ENCODE results near the gene MYADML2. TPM values are rescaled to one million over a fixed set of nuclear protein-coding genes. Genes with fewer than 3 reads are reported as not detected.

Gene MYADML2
- total and polyA plus RNA-seq, 11 donors, result 0.19 to 11.2 (median 3.9) TPM

DNA sequence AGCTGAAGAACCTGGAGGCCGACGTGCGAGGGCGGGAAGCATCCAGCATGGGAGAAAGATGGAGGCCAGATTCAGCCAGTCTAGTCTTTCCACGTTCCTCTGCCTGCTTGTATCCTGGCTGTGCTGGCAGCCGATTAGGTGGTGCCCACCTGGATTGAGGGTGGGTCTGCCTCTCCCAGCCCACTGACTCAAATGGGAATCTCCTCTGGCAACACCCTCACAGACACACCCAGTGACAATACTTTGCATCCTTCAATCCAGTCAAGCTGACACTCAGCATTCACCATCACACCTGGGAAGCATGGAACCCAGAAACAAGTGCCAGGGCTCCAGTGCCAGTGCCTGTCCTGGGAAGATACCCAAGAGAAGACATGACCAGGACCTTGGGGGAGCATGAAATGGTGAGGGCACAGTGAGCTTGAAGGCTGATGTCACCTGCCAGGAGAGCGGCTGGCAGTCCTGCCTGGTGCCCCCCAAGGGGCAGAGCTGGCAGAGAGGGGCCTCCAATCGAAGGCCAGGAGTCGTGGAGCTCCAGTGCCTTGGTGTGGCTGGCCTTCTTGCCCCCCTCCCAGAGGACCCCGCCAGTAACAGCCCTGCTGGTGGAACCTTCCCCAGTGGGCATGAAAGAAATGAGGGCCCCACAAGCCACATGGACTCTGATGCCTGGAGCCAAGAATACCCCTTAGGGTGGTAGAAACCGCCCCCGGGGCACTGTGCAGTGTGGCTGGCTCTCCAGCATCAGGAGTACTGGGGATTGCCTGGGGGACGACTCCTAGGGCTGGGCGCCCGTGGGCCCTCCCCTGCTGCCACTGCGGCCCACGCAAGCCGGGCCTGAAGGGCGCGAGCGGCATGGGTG is 45.6 kb downstream of the MYADML2 start:
- intact Hi-C loops (cut with DNase I), result no loop called here
- DNase-seq (peak in 1 of 5 donors; percentile 59), ATAC-seq (peak in 2 of 4 donors; percentile 7 to 10)
- no peak for TF ChIP-seq POLR2A (IDR thresholded peaks at IDR 0.05)
- TF ChIP-seq, protein P1, sequence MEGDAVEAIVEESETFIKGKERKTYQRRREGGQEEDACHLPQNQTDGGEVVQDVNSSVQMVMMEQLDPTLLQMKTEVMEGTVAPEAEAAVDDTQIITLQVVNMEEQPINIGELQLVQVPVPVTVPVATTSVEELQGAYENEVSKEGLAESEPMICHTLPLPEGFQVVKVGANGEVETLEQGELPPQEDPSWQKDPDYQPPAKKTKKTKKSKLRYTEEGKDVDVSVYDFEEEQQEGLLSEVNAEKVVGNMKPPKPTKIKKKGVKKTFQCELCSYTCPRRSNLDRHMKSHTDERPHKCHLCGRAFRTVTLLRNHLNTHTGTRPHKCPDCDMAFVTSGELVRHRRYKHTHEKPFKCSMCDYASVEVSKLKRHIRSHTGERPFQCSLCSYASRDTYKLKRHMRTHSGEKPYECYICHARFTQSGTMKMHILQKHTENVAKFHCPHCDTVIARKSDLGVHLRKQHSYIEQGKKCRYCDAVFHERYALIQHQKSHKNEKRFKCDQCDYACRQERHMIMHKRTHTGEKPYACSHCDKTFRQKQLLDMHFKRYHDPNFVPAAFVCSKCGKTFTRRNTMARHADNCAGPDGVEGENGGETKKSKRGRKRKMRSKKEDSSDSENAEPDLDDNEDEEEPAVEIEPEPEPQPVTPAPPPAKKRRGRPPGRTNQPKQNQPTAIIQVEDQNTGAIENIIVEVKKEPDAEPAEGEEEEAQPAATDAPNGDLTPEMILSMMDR (IDR thresholded peaks at IDR 0.05), result no peak
- H3K36me3 ChIP-seq, result peaks cover 0 to 61% (median 41%) of the 10 kb centered on the region in 9 donors
- H3K27me3 ChIP-seq, result peaks cover 0 to 19% (median 0%) of the 10 kb centered on the region in 9 donors
- no peaks in the 10 kb centered on the region for H3K9me3 ChIP-seq
- peaks cover 0 to 15% (median 7%) of the 10 kb centered on the region in 12 donors for H3K4me1 ChIP-seq
- peak overlapping the region in 10 of 12 donors; percentile 23 to 49 (median 42) for H3K4me3 ChIP-seq
- peak overlapping the region in 1 of 12 donors; percentile 25 for H3K27ac ChIP-seq
- 52 to 88% (median 61%) methylated on average over 9 to 21 of the region's 21 CpGs for WGBS, 4 donors

DNA sequence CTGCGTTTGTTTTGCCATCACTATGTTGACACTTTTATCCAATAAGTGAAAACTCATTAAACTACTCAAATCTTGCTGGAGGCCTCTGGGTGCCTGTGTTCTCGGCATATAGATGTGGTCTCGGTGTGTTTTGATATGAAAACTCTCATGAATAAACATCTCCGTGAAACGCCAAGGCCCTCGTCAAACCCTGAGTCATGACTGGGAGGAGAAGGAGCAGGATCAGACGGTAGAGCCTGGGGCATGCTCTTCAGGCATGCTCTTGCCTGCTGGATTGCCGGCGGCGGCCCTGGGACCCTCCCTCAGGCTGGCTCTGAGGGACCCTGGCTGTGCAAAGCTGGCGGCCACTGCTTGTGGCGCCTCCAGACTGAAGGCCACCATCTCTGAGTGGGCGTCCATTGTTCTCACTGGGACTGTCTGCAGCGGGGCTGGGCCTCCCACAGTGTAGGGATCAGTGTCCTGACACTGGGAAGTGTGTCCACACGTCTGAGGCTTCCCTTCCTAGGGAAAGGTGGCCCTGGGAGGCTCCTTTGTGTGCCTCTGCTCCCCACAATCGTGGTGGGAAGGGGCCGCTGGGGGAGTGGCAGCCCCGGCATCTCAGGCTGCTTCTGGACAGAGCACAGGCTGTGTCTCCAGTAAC is 46.7 kb downstream of the MYADML2 start:
- no peak for ATAC-seq
- Histone ChIP-seq H3K4me3 (no peak overlapping the region), H3K4me1 (peaks cover 0 to 15% (median 7%) of the 10 kb centered on the region in 12 donors), H3K36me3 (peaks cover 0 to 65% (median 52%) of the 10 kb centered on the region in 9 donors), H3K9me3 (no peaks in the 10 kb centered on the region), H3K27ac (no peak overlapping the region), H3K27me3 (peaks cover 0 to 19% (median 0%) of the 10 kb centered on the region in 9 donors)
- 86 to 89% (median 87%) methylated on average over 14 to 18 of the region's 18 CpGs for WGBS, 4 donors
- intact Hi-C loops (cut with DNase I), result no loop called here
- no peak for TF ChIP-seq POLR2A (IDR thresholded peaks at IDR 0.05)
- TF ChIP-seq, protein P1 (IDR thresholded peaks at IDR 0.05), result no peak
- peak in 1 of 5 donors; percentile 53 for DNase-seq

DNA sequence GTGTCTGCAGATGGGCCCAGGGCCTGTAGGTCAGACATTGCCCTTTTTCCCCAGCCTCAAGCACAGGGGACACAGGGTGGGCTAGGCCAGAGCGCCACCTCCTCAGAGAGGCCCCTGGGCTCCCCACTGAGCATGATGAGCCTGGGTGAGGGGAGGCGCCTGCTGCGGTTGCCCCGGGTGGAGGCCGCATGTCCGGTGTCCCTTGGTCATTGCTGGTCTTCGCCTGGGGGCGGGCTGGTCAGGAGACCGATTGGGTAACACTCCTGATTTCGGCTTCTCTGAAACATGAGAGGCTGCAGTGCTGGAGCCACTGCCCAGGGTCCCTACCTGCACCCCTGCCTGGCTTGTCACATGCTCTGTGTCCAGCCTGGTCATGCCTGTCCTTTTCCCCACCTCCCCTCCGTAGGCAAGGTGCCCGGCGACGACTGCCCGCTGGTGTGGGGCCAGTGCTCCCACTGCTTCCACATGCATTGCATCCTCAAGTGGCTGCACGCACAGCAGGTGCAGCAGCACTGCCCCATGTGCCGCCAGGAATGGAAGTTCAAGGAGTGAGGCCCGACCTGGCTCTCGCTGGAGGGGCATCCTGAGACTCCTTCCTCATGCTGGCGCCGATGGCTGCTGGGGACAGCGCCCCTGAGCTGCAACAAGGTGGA is 47.4 kb downstream of the MYADML2 start:
- no peak for TF ChIP-seq POLR2A (IDR thresholded peaks at IDR 0.05)
- TF ChIP-seq, protein P1 (IDR thresholded peaks at IDR 0.05), result no peak
- H3K9me3 ChIP-seq, result no peaks in the 10 kb centered on the region
- H3K27ac ChIP-seq, result no peak overlapping the region
- no peak overlapping the region for H3K4me3 ChIP-seq
- WGBS, 4 donors, result 91 to 94% (median 93%) methylated on average over 14 to 22 of the region's 22 CpGs
- no peak for ATAC-seq
- DNase-seq, result peak in 1 of 5 donors; percentile 44
- intact Hi-C loops (cut with DNase I), result loop anchor here in 1 of 10 donors (5.0 kb wide), 1 partner anchor 52 kb away; no protein-coding TSS in a partner anchor
- peaks cover 0 to 19% (median 0%) of the 10 kb centered on the region in 9 donors for H3K27me3 ChIP-seq
- H3K4me1 ChIP-seq, result peaks cover 0 to 15% (median 7%) of the 10 kb centered on the region in 12 donors
- H3K36me3 ChIP-seq, result peaks cover 0 to 69% (median 58%) of the 10 kb centered on the region in 9 donors
